ENCODE results near the gene CENPL. TPM values are rescaled to one million over a fixed set of nuclear protein-coding genes. Genes with fewer than 3 reads are reported as not detected.
"Not testable (repeated sequence)": the region's sequence is repeated elsewhere in the genome, so short reads cannot be mapped to it uniquely, and the experiment has no call there.

The CENPL gene
- polyA plus RNA-seq, 1 donor, result 7.0 TPM

DNA sequence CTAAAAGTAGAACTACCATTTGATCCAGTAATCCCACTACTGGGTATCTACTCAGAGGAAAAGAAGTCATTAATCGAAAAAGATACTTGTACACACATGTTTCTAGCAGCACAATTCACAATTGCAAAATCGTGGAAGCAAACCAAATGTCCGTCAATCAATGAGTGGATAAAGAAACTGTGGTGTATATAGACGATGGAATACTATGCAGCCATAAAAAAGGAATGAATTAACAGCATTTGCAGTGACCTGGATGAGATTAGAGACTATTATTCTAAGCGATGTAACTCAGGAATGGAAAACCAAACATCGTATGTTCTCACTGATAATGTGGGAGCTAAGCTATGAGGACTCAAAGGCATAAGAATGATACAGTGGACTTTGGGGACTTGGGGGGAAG lies 60.4 kb downstream of the CENPL start:
- H3K4me3 ChIP-seq (ENCODE audit: low read length); H3K27me3 ChIP-seq (ENCODE audit: control insufficient read depth, insufficient read depth, low read length); H3K27ac ChIP-seq (ENCODE audit: low read length); H3K4me1 ChIP-seq (ENCODE audit: control insufficient read depth, insufficient read depth, low read length); H3K9me3 ChIP-seq (ENCODE audit: control insufficient read depth, low read depth, low read length); DNase-seq: not testable (repeated sequence)
- 100% methylated on average over 3 of the region's 6 CpGs for WGBS (ENCODE audit: insufficient coverage, low lambda C conversion rate)
- peaks cover 19% of the 10 kb centered on the region for H3K36me3 ChIP-seq (ENCODE audit: control insufficient read depth, insufficient read depth, low read length)

DNA sequence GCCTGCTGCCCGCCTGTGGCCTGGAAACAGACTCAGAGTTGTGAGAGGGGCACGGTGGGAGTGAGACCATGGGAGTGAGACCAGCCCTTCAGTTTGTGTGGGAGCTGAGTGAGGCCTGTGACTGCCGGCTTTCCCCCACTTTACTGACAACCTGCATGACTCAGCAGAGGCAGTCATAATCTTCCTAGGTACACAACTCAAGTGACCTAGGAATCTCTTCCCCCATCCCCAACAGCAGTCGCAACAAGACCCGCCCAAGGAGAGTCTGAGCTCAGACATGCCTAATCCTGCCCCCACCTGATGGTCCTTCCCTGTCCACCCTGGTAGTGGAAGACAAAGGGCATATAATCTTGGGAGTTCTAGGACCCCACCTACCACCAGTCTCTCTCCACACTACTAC lies 65.7 kb downstream of the CENPL start:
- no CpG with 5 or more reads among the region's 5 CpGs for WGBS (ENCODE audit: insufficient coverage, low lambda C conversion rate)
- H3K36me3 ChIP-seq (ENCODE audit: control insufficient read depth, insufficient read depth, low read length), result peaks cover 44% of the 10 kb centered on the region

DNA sequence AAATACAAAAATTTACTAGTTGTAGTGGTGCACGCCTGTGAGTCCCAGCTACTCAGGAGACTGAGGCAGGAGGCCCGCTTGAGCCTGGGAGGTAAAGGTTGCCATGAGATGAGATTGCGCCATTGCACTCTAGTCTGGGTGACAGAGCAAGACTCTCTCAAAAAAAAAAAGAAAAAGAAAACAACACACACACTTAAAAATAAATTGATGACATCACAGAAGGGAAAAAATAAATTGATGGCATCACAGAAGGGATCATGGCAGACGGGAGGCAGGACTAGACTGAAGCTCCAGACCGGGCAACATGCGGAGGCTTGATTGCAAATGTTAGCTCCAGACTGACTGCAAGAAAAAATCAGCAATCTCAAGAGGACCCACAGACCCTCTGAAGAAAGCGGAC lies 66.6 kb downstream of the CENPL start:
- no peaks in the 10 kb centered on the region for H3K9me3 ChIP-seq (ENCODE audit: control insufficient read depth, low read depth, low read length)
- no CpG with 5 or more reads among the region's 7 CpGs for WGBS (ENCODE audit: insufficient coverage, low lambda C conversion rate)
- H3K27ac ChIP-seq (ENCODE audit: low read length), result no peak overlapping the region
- no peaks in the 10 kb centered on the region for H3K4me1 ChIP-seq (ENCODE audit: control insufficient read depth, insufficient read depth, low read length)
- H3K27me3 ChIP-seq (ENCODE audit: control insufficient read depth, insufficient read depth, low read length), result no peaks in the 10 kb centered on the region
- no peak overlapping the region for H3K4me3 ChIP-seq (ENCODE audit: low read length)
- no peak for DNase-seq
- H3K36me3 ChIP-seq (ENCODE audit: control insufficient read depth, insufficient read depth, low read length), result peaks cover 46% of the 10 kb centered on the region

More for the DNA sequence above, 65.7 kb downstream of the CENPL start:
- Histone ChIP-seq H3K27me3 (ENCODE audit: control insufficient read depth, insufficient read depth, low read length) (no peaks in the 10 kb centered on the region), H3K27ac (ENCODE audit: low read length) (no peak overlapping the region), H3K9me3 (ENCODE audit: control insufficient read depth, low read depth, low read length) (no peaks in the 10 kb centered on the region), H3K4me1 (ENCODE audit: control insufficient read depth, insufficient read depth, low read length) (no peaks in the 10 kb centered on the region), H3K4me3 (ENCODE audit: low read length) (no peak overlapping the region)
- no peak for DNase-seq

DNA sequence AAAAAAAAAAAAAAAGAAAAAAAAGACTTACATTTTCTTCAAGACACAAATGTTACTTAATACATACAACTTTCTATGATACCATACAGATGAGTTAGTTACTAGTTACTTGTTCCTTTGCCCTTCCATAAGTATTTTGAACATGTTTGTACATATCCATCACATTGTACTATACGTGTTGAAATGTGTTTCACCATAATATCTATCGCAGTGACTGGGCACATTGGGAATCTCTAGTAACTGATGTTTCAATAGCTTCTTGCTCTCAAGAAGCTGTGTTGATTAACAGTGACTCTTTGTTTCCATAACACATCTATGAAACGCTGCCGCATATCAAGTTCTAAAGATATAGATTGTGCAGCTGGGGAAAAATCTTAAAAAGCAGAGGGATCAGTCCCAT lies 67.0 kb downstream of the CENPL start:
- no CpG with 5 or more reads among the region's 4 CpGs for WGBS (ENCODE audit: insufficient coverage, low lambda C conversion rate)
- no peak for DNase-seq
- peaks cover 50% of the 10 kb centered on the region for H3K36me3 ChIP-seq (ENCODE audit: control insufficient read depth, insufficient read depth, low read length)

DNA sequence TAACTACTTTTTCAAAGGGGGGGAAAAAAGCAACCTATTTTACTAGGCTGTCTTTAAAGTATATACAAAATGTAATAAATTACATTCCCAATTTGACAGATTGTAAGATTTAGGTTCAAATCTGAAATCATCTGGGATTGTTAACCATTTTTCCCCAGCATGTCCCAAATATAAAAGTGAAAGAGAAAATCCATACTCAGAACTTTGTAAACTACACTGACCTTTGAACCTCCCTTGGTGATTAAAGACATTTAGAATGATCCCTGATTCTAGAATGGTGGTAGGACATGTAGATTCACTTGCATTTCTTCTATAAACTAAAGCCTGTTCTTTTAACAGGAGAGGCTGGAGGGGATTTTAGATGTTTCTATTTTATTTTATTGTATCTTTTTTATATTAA lies 70.9 kb downstream of the CENPL start:
- no peak overlapping the region for H3K4me3 ChIP-seq (ENCODE audit: low read length)
- no peaks in the 10 kb centered on the region for H3K27me3 ChIP-seq (ENCODE audit: control insufficient read depth, insufficient read depth, low read length)
- H3K4me1 ChIP-seq (ENCODE audit: control insufficient read depth, insufficient read depth, low read length), result no peaks in the 10 kb centered on the region
- peaks cover 46% of the 10 kb centered on the region for H3K36me3 ChIP-seq (ENCODE audit: control insufficient read depth, insufficient read depth, low read length)
- peak; percentile 5 to 55 for DNase-seq
- no peak overlapping the region for H3K27ac ChIP-seq (ENCODE audit: low read length)
- H3K9me3 ChIP-seq (ENCODE audit: control insufficient read depth, low read depth, low read length), result no peaks in the 10 kb centered on the region

More for the DNA sequence above, 67.0 kb downstream of the CENPL start:
- H3K27ac ChIP-seq (ENCODE audit: low read length), result no peak overlapping the region
- no peaks in the 10 kb centered on the region for H3K27me3 ChIP-seq (ENCODE audit: control insufficient read depth, insufficient read depth, low read length)
- H3K4me1 ChIP-seq (ENCODE audit: control insufficient read depth, insufficient read depth, low read length), result no peaks in the 10 kb centered on the region
- H3K9me3 ChIP-seq (ENCODE audit: control insufficient read depth, low read depth, low read length), result no peaks in the 10 kb centered on the region
- H3K4me3 ChIP-seq (ENCODE audit: low read length), result no peak overlapping the region

Other genes with a start within 250 kb of the CENPL start
- gene SLC9C2, start 221.8 kb downstream of the CENPL start, polyA plus RNA-seq, result 0.06 TPM
- gene TEX50, start 189.5 kb downstream of the CENPL start, polyA plus RNA-seq, result not detected
- 0.34 TPM for gene ANKRD45, start 155.0 kb downstream of the CENPL start, polyA plus RNA-seq
- gene KLHL20, start 109.9 kb downstream of the CENPL start, polyA plus RNA-seq, result 18.8 TPM
- 23.6 TPM for gene DARS2, start 210 bp downstream of the CENPL start, polyA plus RNA-seq
- gene GAS5, start 43.1 kb upstream of the CENPL start, polyA plus RNA-seq, result 835 TPM
- 4.1 TPM for gene ZBTB37, start 43.5 kb upstream of the CENPL start, polyA plus RNA-seq
- 0.54 TPM for gene SERPINC1, start 92.4 kb upstream of the CENPL start, polyA plus RNA-seq
- gene RC3H1, start 197.5 kb upstream of the CENPL start, polyA plus RNA-seq, result 12.8 TPM

Measured in large intestine (tissue), 3 donors.